Uterus (tissue), 2 donors: ENCODE data around the gene FADS1.

Experiments used
- POLR2A ChIP-seq, 2 donors: fragments of 450-650 bp; IDR thresholded peaks; one replicate each; pipeline ENCODE4 v1.6.1; 2016; ENCODE audit warnings: antibody characterized with exemption in 2 of 2, mild to moderate bottlenecking in 1 of 2, moderate library complexity in 1 of 2
- TF ChIP-seq, protein P1 (sequence below), 4 experiments: fragments of 200-600 bp in 2 of 4; fragments of 450-650 bp in 2 of 4; sonication (generic) in 2 of 4; IDR thresholded peaks; one replicate each; pipeline ENCODE4 v1.5.1; 2016 to 2019; ENCODE audit warnings: antibody characterized with exemption in 4 of 4, mild to moderate bottlenecking in 2 of 4, moderate library complexity in 1 of 4

- TF ChIP-seq POLR2A (IDR thresholded peaks at IDR 0.05) = no peak
- TF ChIP-seq, protein P1, sequence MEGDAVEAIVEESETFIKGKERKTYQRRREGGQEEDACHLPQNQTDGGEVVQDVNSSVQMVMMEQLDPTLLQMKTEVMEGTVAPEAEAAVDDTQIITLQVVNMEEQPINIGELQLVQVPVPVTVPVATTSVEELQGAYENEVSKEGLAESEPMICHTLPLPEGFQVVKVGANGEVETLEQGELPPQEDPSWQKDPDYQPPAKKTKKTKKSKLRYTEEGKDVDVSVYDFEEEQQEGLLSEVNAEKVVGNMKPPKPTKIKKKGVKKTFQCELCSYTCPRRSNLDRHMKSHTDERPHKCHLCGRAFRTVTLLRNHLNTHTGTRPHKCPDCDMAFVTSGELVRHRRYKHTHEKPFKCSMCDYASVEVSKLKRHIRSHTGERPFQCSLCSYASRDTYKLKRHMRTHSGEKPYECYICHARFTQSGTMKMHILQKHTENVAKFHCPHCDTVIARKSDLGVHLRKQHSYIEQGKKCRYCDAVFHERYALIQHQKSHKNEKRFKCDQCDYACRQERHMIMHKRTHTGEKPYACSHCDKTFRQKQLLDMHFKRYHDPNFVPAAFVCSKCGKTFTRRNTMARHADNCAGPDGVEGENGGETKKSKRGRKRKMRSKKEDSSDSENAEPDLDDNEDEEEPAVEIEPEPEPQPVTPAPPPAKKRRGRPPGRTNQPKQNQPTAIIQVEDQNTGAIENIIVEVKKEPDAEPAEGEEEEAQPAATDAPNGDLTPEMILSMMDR (IDR thresholded peaks at IDR 0.05) = no peak
These were observed 39.3 kb downstream of the FADS1 start for GRCh38 chr11:61777234-61778090.
